Sigmoid colon (tissue), 7 donors: ENCODE data around the gene PLEKHA8. TPM values are rescaled to one million over a fixed set of nuclear protein-coding genes. Genes with fewer than 3 reads are reported as not detected.

Experiments used
- DNase-seq: peaks from one replicate; pipeline ENCODE4 v3.0.0-alpha.2; 2019
- H3K27ac ChIP-seq, 4 donors: fragments of 200-600 bp; sonication (generic); one replicate each; pipeline ENCODE4 v1.5.1; 2016 to 2019; ENCODE audit warnings: mild to moderate bottlenecking in 1 of 4
- H3K27me3 ChIP-seq, 3 donors: fragments of 200-600 bp; sonication (generic); one replicate each; pipeline ENCODE4 v1.5.1; 2019; ENCODE audit warnings: mild to moderate bottlenecking in 1 of 3
- H3K36me3 ChIP-seq, 4 donors: fragments of 200-600 bp; sonication (generic); one replicate each; pipeline ENCODE4 v1.5.1; 2016 to 2019
- H3K4me1 ChIP-seq, 4 donors: fragments of 200-600 bp; sonication (generic); one replicate each; pipeline ENCODE4 v1.5.1; 2017 to 2019
- H3K4me3 ChIP-seq, 4 donors: fragments of 200-600 bp; sonication (generic); one replicate each; pipeline ENCODE4 v1.5.1; 2017 to 2019; ENCODE audit warnings: mild to moderate bottlenecking in 2 of 4, moderate library complexity in 1 of 4
- H3K9me3 ChIP-seq, 4 donors: fragments of 200-600 bp in 3 of 4; sonication (generic) in 3 of 4; one replicate each; pipeline versions ENCODE4 v1.5.1 to v1.6.1; 2013 to 2019
- CTCF ChIP-seq, 4 experiments: fragments of 450-650 bp in 3 of 4; fragments of 200-600 bp in 1 of 4; IDR thresholded peaks; one replicate each; pipeline ENCODE4 v1.5.1; 2016 to 2019; ENCODE audit warnings: antibody characterized with exemption in 4 of 4, mild to moderate bottlenecking in 3 of 4, moderate library complexity in 2 of 4
- EP300 ChIP-seq, 4 donors: sonication (generic); formaldehyde crosslinking; IDR thresholded peaks; one replicate each; pipeline ENCODE4 v1.6.1; 2017; ENCODE audit warnings: antibody characterized with exemption in 4 of 4
- POLR2A ChIP-seq, 2 donors: fragments of 450-650 bp; IDR thresholded peaks; one replicate each; pipeline ENCODE4 v1.6.1; 2016; ENCODE audit warnings: antibody characterized with exemption in 2 of 2, mild to moderate bottlenecking in 2 of 2, moderate library complexity in 2 of 2
- POLR2AphosphoS5 ChIP-seq, 4 donors: sonication (generic); formaldehyde crosslinking; IDR thresholded peaks; one replicate each; pipeline ENCODE4 v1.6.1; 2017; ENCODE audit warnings: antibody characterized with exemption in 4 of 4
- WGBS, 2 donors: extraction: QIAGEN DNeasy Blood & Tissue Kit; methylation state at CpG; one replicate each; pipeline ENCODE4 v1.1.7; 2013; 5-methylcytosine and 5-hydroxymethylcytosine counted together
- intact Hi-C: fragments of 100-400 bp; cut with DNase I; formaldehyde crosslinking; loops from one replicate; pipeline ENCODE4 v1.15.1; 2023
- polyA plus RNA-seq, 3 donors: library from polyadenylated mRNA; stranded (reverse); fragments of 200-250 nt; gene quantifications; one replicate each; pipeline ENCODE4 v1.2.3, GENCODE V29; 2013
- total RNA-seq, 4 donors: library from RNA; depleted of rRNA; stranded (reverse); fragments of >200 nt; gene quantifications; one replicate each; pipeline ENCODE4 v1.1.0, GENCODE V29; 2016
- donor health status: healthy with polysubstance abuse.
- donor health status: Bipolar disorder and iron deficiency.
- donor health status: healthy.

Gene PLEKHA8
- total and polyA plus RNA-seq, 7 donors, result 3.2 to 12.2 (median 7.7) TPM

- H3K27ac ChIP-seq, result peak within 1 kb of the TSS; percentile 84 to 98 (median 91)
- H3K27me3 ChIP-seq, result no peaks in the 10 kb centered on the region
- peak; percentile 75 for DNase-seq
- intact Hi-C loops, result loop anchor here (1.0 kb wide), 1 partner anchor 39 kb away; the partner anchor contains the start of gene PLEKHA8
- peaks cover 0 to 8% (median 3%) of the 10 kb centered on the region in 4 donors for H3K9me3 ChIP-seq
- H3K4me1 ChIP-seq, result peaks cover 0 to 27% (median 15%) of the 10 kb centered on the region in 4 donors
- TF ChIP-seq POLR2A (IDR thresholded peaks at IDR 0.05) (no peak), EP300 (IDR thresholded peaks at IDR 0.05) (no peak), CTCF (IDR thresholded peaks at IDR 0.05) (no peak), POLR2AphosphoS5 (IDR thresholded peaks at IDR 0.05) (peak; percentile 9 to 72 (median 58))
- H3K4me3 ChIP-seq, result peak within 1 kb of the TSS; percentile 86 to 99 (median 92)
- 1% methylated on average over 79 of the region's 79 CpGs for WGBS, 2 donors
- no peaks in the 10 kb centered on the region for H3K36me3 ChIP-seq
Observed at GRCh38 chr7:29989257-29989995, 38.8 kb upstream of the PLEKHA8 start, which contains the start of gene SCRN1. Gene SCRN1, minus strand, starts transcription at chr7:29989801. Its CDS starts 20,734 bp downstream, at chr7:29969067.

- Histone ChIP-seq H3K27me3 (no peaks in the 10 kb centered on the region), H3K36me3 (no peaks in the 10 kb centered on the region), H3K4me3 (no peak overlapping the region), H3K4me1 (peaks cover 0 to 27% (median 15%) of the 10 kb centered on the region in 4 donors), H3K27ac (no peak overlapping the region), H3K9me3 (peaks cover 0 to 8% (median 3%) of the 10 kb centered on the region in 4 donors)
- no peak for DNase-seq
- 72 to 87% methylated on average over 4 of the region's 4 CpGs for WGBS, 2 donors
- TF ChIP-seq CTCF (IDR thresholded peaks at IDR 0.05), result no peak
- intact Hi-C loops, result no loop called here
Observed at GRCh38 chr7:29990931-29991330, 37.3 kb upstream of the PLEKHA8 start.

- no peaks in the 10 kb centered on the region for H3K36me3 ChIP-seq
- no peaks in the 10 kb centered on the region for H3K27me3 ChIP-seq
- no peak for TF ChIP-seq POLR2A (IDR thresholded peaks at IDR 0.05)
- TF ChIP-seq POLR2AphosphoS5 (IDR thresholded peaks at IDR 0.05), result no peak
- TF ChIP-seq CTCF (IDR thresholded peaks at IDR 0.05), result no peak
- TF ChIP-seq EP300 (IDR thresholded peaks at IDR 0.05), result no peak
- H3K27ac ChIP-seq, result no peak overlapping the region
- no peak overlapping the region for H3K4me3 ChIP-seq
- H3K4me1 ChIP-seq, result peaks cover 0 to 27% (median 15%) of the 10 kb centered on the region in 4 donors
- intact Hi-C loops, result no loop called here
- peaks cover 0 to 8% (median 3%) of the 10 kb centered on the region in 4 donors for H3K9me3 ChIP-seq
- WGBS, 2 donors, result 93 to 97% methylated on average over 5 of the region's 5 CpGs
- DNase-seq, result no peak
Observed at GRCh38 chr7:29991937-29992336, 36.3 kb upstream of the PLEKHA8 start.

GRCh38 chr7:29993140-29993539 lies 35.1 kb upstream of the PLEKHA8 start:
- WGBS, 2 donors, result 93 to 97% methylated on average over 4 of the region's 4 CpGs
- TF ChIP-seq EP300 (IDR thresholded peaks at IDR 0.05), result no peak
- TF ChIP-seq POLR2A (IDR thresholded peaks at IDR 0.05), result no peak
- TF ChIP-seq CTCF (IDR thresholded peaks at IDR 0.05), result no peak
- no peak for TF ChIP-seq POLR2AphosphoS5 (IDR thresholded peaks at IDR 0.05)
- Histone ChIP-seq H3K36me3 (no peaks in the 10 kb centered on the region), H3K27ac (no peak overlapping the region), H3K4me3 (no peak overlapping the region), H3K9me3 (peaks cover 0 to 8% (median 3%) of the 10 kb centered on the region in 4 donors), H3K4me1 (peaks cover 0 to 15% (median 6%) of the 10 kb centered on the region in 4 donors), H3K27me3 (no peaks in the 10 kb centered on the region)
- intact Hi-C loops, result no loop called here
- no peak for DNase-seq
